Hepatocyte (in vitro differentiated cells): ENCODE data around the gene FAR1. TPM values are rescaled to one million over a fixed set of nuclear protein-coding genes. Genes with fewer than 3 reads are reported as not detected.

Experiments used
- DNase-seq: peaks from one replicate; pipeline ENCODE4 v3.0.0-alpha.2; 2016; ENCODE audit warnings: low spot score
- H2AFZ ChIP-seq: fragments of 200-600 bp; sonication (generic); 2 replicates; pipeline ENCODE4 v1.6.0; 2016; ENCODE audit warnings: antibody characterized with exemption, mild to moderate bottlenecking
- H3K27ac ChIP-seq: fragments of 200-600 bp; sonication (generic); 2 replicates; pipeline ENCODE4 v1.5.1; 2016; ENCODE audit warnings: mild to moderate bottlenecking
- H3K27me3 ChIP-seq: fragments of 200-600 bp; sonication (generic); 2 replicates; pipeline ENCODE4 v1.6.1; 2016
- H3K36me3 ChIP-seq: fragments of 200-600 bp; sonication (generic); replicated peaks from 2 replicates; pipeline ENCODE4 v1.5.1; 2016; ENCODE audit warnings: low read depth; ENCODE audit not compliant: insufficient read depth
- H3K4me1 ChIP-seq: fragments of 200-600 bp; sonication (generic); 2 replicates; pipeline ENCODE4 v1.5.1; 2016; ENCODE audit warnings: mild to moderate bottlenecking, moderate library complexity; ENCODE audit not compliant: insufficient read depth
- H3K4me2 ChIP-seq: fragments of 200-600 bp; sonication (generic); 2 replicates; pipeline ENCODE4 v1.6.0; 2016
- H3K4me3 ChIP-seq: fragments of 200-600 bp; sonication (generic); 2 replicates; pipeline ENCODE4 v1.5.1; 2016; ENCODE audit warnings: mild to moderate bottlenecking
- H3K79me2 ChIP-seq: fragments of 200-600 bp; sonication (generic); 2 replicates; pipeline ENCODE4 v1.6.0; 2017; ENCODE audit warnings: mild to moderate bottlenecking
- H3K9me2 ChIP-seq: fragments of 200-600 bp; sonication (generic); replicated peaks from 2 replicates; pipeline ENCODE4 v1.6.0; 2017; ENCODE audit warnings: mild to moderate bottlenecking; ENCODE audit not compliant: insufficient read depth
- H3K9me3 ChIP-seq: fragments of 200-600 bp; sonication (generic); 2 replicates; pipeline ENCODE4 v1.5.1; 2016; ENCODE audit warnings: low read depth, mild to moderate bottlenecking
- H4K20me1 ChIP-seq: fragments of 200-600 bp; sonication (generic); 2 replicates; pipeline ENCODE4 v1.6.0; 2016; ENCODE audit warnings: mild to moderate bottlenecking; ENCODE audit not compliant: insufficient read depth, poor library complexity, severe bottlenecking
- CTCF ChIP-seq: fragments of 200-600 bp; sonication (generic); IDR thresholded peaks from 2 replicates; pipeline ENCODE4 v1.5.1; 2016; ENCODE audit warnings: antibody characterized with exemption, mild to moderate bottlenecking; ENCODE audit not compliant: poor library complexity
- EZH2 ChIP-seq: fragments of 200-600 bp; sonication (generic); IDR thresholded peaks from 2 replicates; pipeline ENCODE4 v1.6.1; 2016; ENCODE audit warnings: antibody characterized with exemption, mild to moderate bottlenecking, borderline replicate concordance
- EZH2phosphoT487 ChIP-seq: fragments of 200-600 bp; sonication (generic); IDR thresholded peaks from one replicate; pipeline ENCODE4 v1.6.1; 2018; ENCODE audit warnings: antibody characterized with exemption, mild to moderate bottlenecking, low read depth, moderate library complexity; ENCODE audit not compliant: unreplicated experiment, severe bottlenecking
- WGBS: methylation state at CpG from one replicate; pipeline ENCODE4 v1.1.6; 2016; ENCODE audit warnings: low lambda C conversion rate; ENCODE audit errors: missing lambda C conversion rate; 5-methylcytosine and 5-hydroxymethylcytosine counted together
- polyA plus RNA-seq: library from polyadenylated mRNA; unstranded; fragments of >200 nt; fragmentation: Nextera tagmentation; extraction: Ambion mirVana; gene quantifications from 2 replicates; pipeline ENCODE4 v1.2.1, GENCODE V29; 2016
- total RNA-seq: library from RNA; depleted of rRNA; stranded (reverse); fragments of >200 nt; gene quantifications from 2 replicates; pipeline ENCODE4 v1.2.3, GENCODE V29; 2014

FAR1 gene
- total and polyA plus RNA-seq, 2 experiments from 2014 or later = 21.7 to 71.4 TPM

- TF ChIP-seq CTCF (no peak), EZH2 (no peak), EZH2phosphoT487 (no peak)
- no peak overlapping the region for H3K4me3 ChIP-seq
- H3K27ac ChIP-seq = no peak overlapping the region
- no peak for DNase-seq
- H3K9me3 ChIP-seq = no peaks in the 10 kb centered on the region
- no peaks in the 10 kb centered on the region for H3K36me3 ChIP-seq
- no peaks in the 10 kb centered on the region for H3K9me2 ChIP-seq
- H4K20me1 ChIP-seq = peaks cover 26% of the 10 kb centered on the region
- no peaks in the 10 kb centered on the region for H3K4me1 ChIP-seq
- H3K4me2 ChIP-seq = no peak overlapping the region
- no peak overlapping the region for H2AFZ ChIP-seq
- peaks cover 100% of the 10 kb centered on the region for H3K79me2 ChIP-seq
- WGBS = 92% methylated on average over 2 of the region's 2 CpGs
- no peaks in the 10 kb centered on the region for H3K27me3 ChIP-seq
These were observed 11.3 kb downstream of the FAR1 start for GRCh38 chr11:13679768-13680167.

- DNase-seq = no peak
- no peak overlapping the region for H3K27ac ChIP-seq
- peaks cover 100% of the 10 kb centered on the region for H3K79me2 ChIP-seq
- H2AFZ ChIP-seq = no peak overlapping the region
- no peaks in the 10 kb centered on the region for H3K36me3 ChIP-seq
- no peaks in the 10 kb centered on the region for H3K9me3 ChIP-seq
- H3K9me2 ChIP-seq = no peaks in the 10 kb centered on the region
- H3K4me2 ChIP-seq = no peak overlapping the region
- peaks cover 23% of the 10 kb centered on the region for H4K20me1 ChIP-seq
- no peaks in the 10 kb centered on the region for H3K4me1 ChIP-seq
- no peak overlapping the region for H3K4me3 ChIP-seq
- H3K27me3 ChIP-seq = no peaks in the 10 kb centered on the region
- no peak for TF ChIP-seq CTCF
- no peak for TF ChIP-seq EZH2
- TF ChIP-seq EZH2phosphoT487 = no peak
- WGBS = 90% methylated on average over 4 of the region's 4 CpGs
These were observed 12.2 kb downstream of the FAR1 start for GRCh38 chr11:13680501-13681264.

- H3K36me3 ChIP-seq = no peaks in the 10 kb centered on the region
- no peaks in the 10 kb centered on the region for H3K4me1 ChIP-seq
- no peak overlapping the region for H3K4me3 ChIP-seq
- H3K4me2 ChIP-seq = peak overlapping the region; percentile 21
- WGBS = 85% methylated on average over 2 of the region's 2 CpGs
- no peak for DNase-seq
- H3K79me2 ChIP-seq = peaks cover 99% of the 10 kb centered on the region
- H2AFZ ChIP-seq = no peak overlapping the region
- peaks cover 17% of the 10 kb centered on the region for H4K20me1 ChIP-seq
- H3K27me3 ChIP-seq = no peaks in the 10 kb centered on the region
- no peak for TF ChIP-seq CTCF
- TF ChIP-seq EZH2phosphoT487 = no peak
- TF ChIP-seq EZH2 = no peak
- no peaks in the 10 kb centered on the region for H3K9me3 ChIP-seq
- no peaks in the 10 kb centered on the region for H3K9me2 ChIP-seq
- no peak overlapping the region for H3K27ac ChIP-seq
These were observed 13.0 kb downstream of the FAR1 start for GRCh38 chr11:13681446-13681845.
